ENCODE measurements around the gene DNAH1. TPM values are rescaled to one million over a fixed set of nuclear protein-coding genes. Genes with fewer than 3 reads are reported as not detected.
A peak's percentile ranks its signal among the peaks of the same experiment; 100 is the strongest.

Gene DNAH1
- total and polyA plus RNA-seq, 2 of the 13 experiments (the other 11 are each of a cell fraction or from before 2014, with no cell fraction given), result 0.64 to 3.5 TPM

GRCh38 chr3:52281981-52282801 lies 33.9 kb upstream of the DNAH1 start (continued):
- TF ChIP-seq ZNF839 (CRISPR knock-in tag; IDR thresholded peaks at IDR 0.05; ENCODE audit: borderline replicate concordance), result no peak
- TF ChIP-seq ZNF646 (CRISPR knock-in tag; IDR thresholded peaks at IDR 0.05), result 0 out of 2 replicates have a peak, but pooled peaks have one; percentile 12
- no peak for TF ChIP-seq RXRB (CRISPR knock-in tag; IDR thresholded peaks at IDR 0.05; ENCODE audit: borderline replicate concordance)
- TF ChIP-seq ZNF3 (CRISPR knock-in tag; IDR thresholded peaks at IDR 0.05), result no peak
- TF ChIP-seq HMGA1 (CRISPR knock-in tag; conservative IDR thresholded peaks at IDR 0.05), result no peak
- no peak for TF ChIP-seq ZFP36L1 (CRISPR knock-in tag; IDR thresholded peaks at IDR 0.05)
- no peak for TF ChIP-seq NR2F6 (IDR thresholded peaks at IDR 0.05)
- peak; percentile 25; the same call in 1 of the 2 replicates for TF ChIP-seq NR2F6 (CRISPR knock-in tag; IDR thresholded peaks at IDR 0.05)
- no peak for TF ChIP-seq TMF1 (CRISPR knock-in tag; IDR thresholded peaks at IDR 0.05; ENCODE audit: low read depth)
- no peak for TF ChIP-seq ZBTB44 (CRISPR knock-in tag; IDR thresholded peaks at IDR 0.05)
- no peak for TF ChIP-seq ETV5 (CRISPR knock-in tag; IDR thresholded peaks at IDR 0.05; ENCODE audit: borderline replicate concordance)
- peak; percentile 63 for TF ChIP-seq HNF4A (CRISPR knock-in tag; IDR thresholded peaks at IDR 0.05)
- TF ChIP-seq ZSCAN9 (CRISPR knock-in tag; IDR thresholded peaks at IDR 0.05; ENCODE audit: borderline replicate concordance), result no peak
- peak; percentile 13; the same call in 1 of the 2 replicates for TF ChIP-seq ARID4A (CRISPR knock-in tag; IDR thresholded peaks at IDR 0.05; ENCODE audit: borderline replicate concordance)
- TF ChIP-seq KDM3A (CRISPR knock-in tag; IDR thresholded peaks at IDR 0.05; ENCODE audit: low read depth), result no peak
- TF ChIP-seq KLF9 (CRISPR knock-in tag; IDR thresholded peaks at IDR 0.05; ENCODE audit: low read depth), result no peak
